SK-N-SH (cell line): ENCODE measurements around the gene ABCA8. TPM values are rescaled to one million over a fixed set of nuclear protein-coding genes. Genes with fewer than 3 reads are reported as not detected.

ENCODE experiments used
- CTCF ChIA-PET: fragments of 300-600, 350-600 bp; formaldehyde crosslinking; extraction: SDS; loops from one replicate; lab custom pipeline; 2021; lab: Yijun Ruan, JAX
- POLR2A ChIA-PET: fragments of 350-600 bp; sonication (Branson Sonifier 250); formaldehyde crosslinking; extraction: SDS; loops from one replicate; lab custom pipeline; 2020; ENCODE audit warnings: antibody characterized with exemption, inconsistent platforms; lab: Yijun Ruan, JAX
- DNase-seq: peaks from one replicate; pipeline ENCODE4 v3.0.0; 2012
- H2AFZ ChIP-seq: fragments of 200-600 bp; sonication (generic); 2 replicates; pipeline ENCODE4 v1.8.1; 2016; ENCODE audit warnings: antibody characterized with exemption, mild to moderate bottlenecking, low read depth
- H3F3A ChIP-seq: fragments of 200-600 bp; sonication (generic); replicated peaks from 2 replicates; pipeline ENCODE3; 2016; ENCODE audit warnings: antibody characterized with exemption, mild to moderate bottlenecking; ENCODE audit not compliant: insufficient read depth
- H3K27ac ChIP-seq, 2 experiments: fragments of 200-500 bp in 1 of 2; fragments of 200-600 bp in 1 of 2; sonication (Bioruptor generic) in 1 of 2; sonication (generic), shearing (Covaris generic) in 1 of 2; 2 replicates each; pipeline versions ENCODE4 v1.5.1 to v1.6.1; 2014 to 2016; ENCODE audit warnings: low read depth in 2 of 2, inconsistent platforms in 1 of 2, low read length in 1 of 2, mild to moderate bottlenecking in 1 of 2, mixed read lengths in 1 of 2
- H3K27me3 ChIP-seq: fragments of 200-600 bp; sonication (generic), shearing (Covaris generic); 2 replicates; pipeline ENCODE4 v1.6.1; 2016; ENCODE audit warnings: mixed run types; ENCODE audit not compliant: insufficient read depth
- H3K36me3 ChIP-seq, 2 experiments: fragments of 200-500 bp in 1 of 2; fragments of 200-600 bp in 1 of 2; sonication (Bioruptor generic) in 1 of 2; sonication (generic) in 1 of 2; replicated peaks in 1 of 2; 2 replicates each; pipeline versions ENCODE3 to v1.5.1; 2014 to 2016; ENCODE audit warnings: low read length in 1 of 2, mild to moderate bottlenecking in 1 of 2; ENCODE audit not compliant: insufficient read depth in 2 of 2, control insufficient read depth in 1 of 2
- H3K4me1 ChIP-seq, 2 experiments: fragments of 200-500 bp in 1 of 2; fragments of 200-600 bp in 1 of 2; sonication (Bioruptor generic) in 1 of 2; sonication (generic), shearing (Covaris generic) in 1 of 2; 2 replicates each; pipeline versions ENCODE4 v1.5.1 to v1.6.1; 2014 to 2016; ENCODE audit warnings: low read depth in 1 of 2, low read length in 1 of 2, mixed run types in 1 of 2; ENCODE audit not compliant: insufficient read depth in 2 of 2, control insufficient read depth in 1 of 2
- H3K4me2 ChIP-seq: fragments of 200-600 bp; sonication (generic), shearing (Covaris generic); 2 replicates; pipeline ENCODE4 v1.6.1; 2017; ENCODE audit warnings: mixed run types
- H3K4me3 ChIP-seq, 2 experiments: fragments of 200-500 bp in 1 of 2; fragments of 200-600 bp in 1 of 2; sonication (Bioruptor generic) in 1 of 2; sonication (generic), shearing (Covaris generic) in 1 of 2; 2 replicates each; pipeline versions ENCODE4 v1.5.1 to v1.8.1; 2014 to 2016; ENCODE audit warnings: low read depth in 2 of 2, inconsistent platforms in 1 of 2, low read length in 1 of 2, mild to moderate bottlenecking in 1 of 2, mixed read lengths in 1 of 2, moderate library complexity in 1 of 2
- H3K79me2 ChIP-seq: fragments of 200-600 bp; sonication (generic); 2 replicates; pipeline ENCODE4 v1.8.1; 2017; ENCODE audit warnings: mild to moderate bottlenecking; ENCODE audit not compliant: insufficient read depth
- H3K9ac ChIP-seq: fragments of 200-600 bp; sonication (generic); 2 replicates; pipeline ENCODE4 v1.6.1; 2017; ENCODE audit warnings: mixed run types
- H3K9me2 ChIP-seq: fragments of 200-600 bp; sonication (generic); 2 replicates; pipeline ENCODE4 v1.6.1; 2017; ENCODE audit warnings: mixed run types
- H3K9me3 ChIP-seq: fragments of 200-600 bp; sonication (generic); 2 replicates; pipeline ENCODE4 v1.6.1; 2017; ENCODE audit warnings: mixed run types, mild to moderate bottlenecking, moderate library complexity
- H4K20me1 ChIP-seq: fragments of 200-600 bp; sonication (generic); 2 replicates; pipeline ENCODE4 v1.6.1; 2017; ENCODE audit warnings: mild to moderate bottlenecking, mixed run types; ENCODE audit not compliant: insufficient read depth
- CHD2 ChIP-seq: fragments of 150-350 bp; IDR thresholded peaks from 2 replicates; pipeline ENCODE4 v1.6.1; 2018; ENCODE audit warnings: low read length; ENCODE audit not compliant: partially characterized antibody
- ELF1 ChIP-seq: IDR thresholded peaks from 2 replicates; pipeline ENCODE4 v1.4.0; 2012
- EP300 ChIP-seq, 2 experiments: IDR thresholded peaks; 2 replicates each; pipeline versions ENCODE4 v1.4.0 to v1.6.1; 2012; ENCODE audit warnings: borderline replicate concordance in 1 of 2, low read depth in 1 of 2, low read length in 1 of 2
- EZH2phosphoT487 ChIP-seq: fragments of 200-600 bp; sonication (generic); IDR thresholded peaks from 2 replicates; pipeline ENCODE4 v1.6.1; 2017; ENCODE audit warnings: low read depth, mixed run types, mild to moderate bottlenecking, antibody characterized with exemption, moderate library complexity, borderline replicate concordance
- FOXM1 ChIP-seq: IDR thresholded peaks from 2 replicates; pipeline ENCODE4 v1.4.0; 2012; ENCODE audit warnings: low read depth, mild to moderate bottlenecking
- GABPA ChIP-seq: IDR thresholded peaks from 2 replicates; pipeline ENCODE4 v1.4.0; 2012; ENCODE audit warnings: low read depth, mild to moderate bottlenecking
- IRF3 ChIP-seq: fragments of 150-350 bp; IDR thresholded peaks from 2 replicates; pipeline ENCODE4 v1.6.1; 2016; ENCODE audit warnings: mild to moderate bottlenecking, low read depth, low read length
- JUND ChIP-seq: IDR thresholded peaks from 2 replicates; pipeline ENCODE4 v1.4.0; 2012
- MEF2A ChIP-seq: IDR thresholded peaks from 2 replicates; pipeline ENCODE4 v1.4.0; 2012; ENCODE audit warnings: low read depth, borderline replicate concordance
- NFIC ChIP-seq: IDR thresholded peaks from 2 replicates; pipeline ENCODE4 v1.4.0; 2012; ENCODE audit warnings: borderline replicate concordance
- NRF1 ChIP-seq: IDR thresholded peaks from 2 replicates; pipeline ENCODE4 v1.6.1; 2012; ENCODE audit warnings: low read depth, mild to moderate bottlenecking, low read length
- POLR2AphosphoS5 ChIP-seq: IDR thresholded peaks from 2 replicates; pipeline ENCODE4 v1.6.1; 2012; ENCODE audit warnings: low read depth, low read length
- RAD21 ChIP-seq: IDR thresholded peaks from 2 replicates; pipeline ENCODE4 v1.6.1; 2012; ENCODE audit warnings: mild to moderate bottlenecking, low read length
- RCOR1 ChIP-seq: fragments of 150-350 bp; IDR thresholded peaks from 2 replicates; pipeline ENCODE4 v1.6.1; 2017; ENCODE audit warnings: antibody characterized with exemption, low read length
- REST ChIP-seq: IDR thresholded peaks from 2 replicates; pipeline ENCODE4 v1.6.1; 2012; ENCODE audit warnings: mild to moderate bottlenecking, low read depth, low read length, moderate library complexity
- RXRA ChIP-seq: IDR thresholded peaks from 2 replicates; pipeline ENCODE4 v1.4.0; 2012; ENCODE audit warnings: low read depth, mild to moderate bottlenecking, borderline replicate concordance
- TEAD4 ChIP-seq: IDR thresholded peaks from 2 replicates; pipeline ENCODE4 v1.4.0; 2012; ENCODE audit warnings: mild to moderate bottlenecking, borderline replicate concordance; ENCODE audit not compliant: insufficient read depth
- USF2 ChIP-seq: fragments of 150-350 bp; IDR thresholded peaks from 2 replicates; pipeline ENCODE4 v1.6.1; 2017; ENCODE audit warnings: antibody characterized with exemption, low read length, low read depth, borderline replicate concordance
- WGBS: methylation state at CpG from one replicate; pipeline ENCODE4 v1.1.6; 2017; ENCODE audit warnings: low lambda C conversion rate; 5-methylcytosine and 5-hydroxymethylcytosine counted together
- polyA plus RNA-seq, 3 experiments: library from polyadenylated mRNA; depleted of rRNA; stranded (reverse); fragments of >200 nt; gene quantifications; 2 replicates each; pipeline ENCODE4 v1.2.3, GENCODE V29; 2012

Gene ABCA8
- polyA plus RNA-seq, 1 of the 3 experiments (the other 2 are of a cell fraction): 2.3 TPM

- CTCF ChIA-PET: no interaction called here
These were observed 122.9 kb downstream of the ABCA8 start for GRCh38 chr17:68832109-68832802.

GRCh38 chr17:68831170-68831569 lies 124.0 kb downstream of the ABCA8 start:
- H4K20me1 ChIP-seq: no peaks in the 10 kb centered on the region
- peaks cover 0 to 11% of the 10 kb centered on the region in 2 experiments; a peak in 1 of 4 replicates for H3K4me1 ChIP-seq
- no peak for TF ChIP-seq GABPA
- TF ChIP-seq CHD2: no peak
- TF ChIP-seq FOXM1: no peak
- no peak for TF ChIP-seq RAD21
- TF ChIP-seq TEAD4: no peak
- no peak for TF ChIP-seq USF2
- TF ChIP-seq EZH2phosphoT487: no peak
- no peak for TF ChIP-seq RCOR1
- no peak for TF ChIP-seq ELF1
- no peak for TF ChIP-seq EP300 (IDR thresholded peaks at IDR 0.05; ENCODE audit: borderline replicate concordance in 1 of 2, low read depth in 1 of 2, low read length in 1 of 2)
- no peak for TF ChIP-seq JUND
- no peak for TF ChIP-seq IRF3
- TF ChIP-seq RXRA: no peak
- no peak for TF ChIP-seq NFIC
- TF ChIP-seq REST: no peak
- TF ChIP-seq POLR2AphosphoS5: no peak
- no peak for TF ChIP-seq NRF1
- no peak for TF ChIP-seq MEF2A
- TF ChIP-seq, all 33 proteins: peak for 0
- POLR2A ChIA-PET: no interaction called here
- no peak overlapping the region for H3K9ac ChIP-seq
- H3K27me3 ChIP-seq: no peaks in the 10 kb centered on the region
- no peak for DNase-seq
- no peaks in the 10 kb centered on the region for H3K9me2 ChIP-seq
- H3F3A ChIP-seq: no peaks in the 10 kb centered on the region
- H3K4me2 ChIP-seq: no peak overlapping the region
- H2AFZ ChIP-seq: no peak overlapping the region
- no peaks in the 10 kb centered on the region for H3K36me3 ChIP-seq
- 24% methylated on average over 7 of the region's 7 CpGs for WGBS
- H3K27ac ChIP-seq: no peak overlapping the region
- H3K79me2 ChIP-seq: no peaks in the 10 kb centered on the region
- no peaks in the 10 kb centered on the region for H3K9me3 ChIP-seq
- H3K4me3 ChIP-seq: no peak overlapping the region
- CTCF ChIA-PET: no interaction called here

More at GRCh38 chr17:68832109-68832802, 122.9 kb downstream of the ABCA8 start:
- Histone ChIP-seq H2AFZ (no peak overlapping the region), H4K20me1 (no peaks in the 10 kb centered on the region), H3K4me2 (no peak overlapping the region), H3K9ac (no peak overlapping the region), H3K79me2 (no peaks in the 10 kb centered on the region), H3F3A (no peaks in the 10 kb centered on the region), H3K27me3 (no peaks in the 10 kb centered on the region), H3K4me3 (no peak overlapping the region), H3K9me3 (no peaks in the 10 kb centered on the region), H3K4me1 (peaks cover 0 to 11% of the 10 kb centered on the region in 2 experiments; a peak in 1 of 4 replicates), H3K27ac (no peak overlapping the region), H3K9me2 (no peaks in the 10 kb centered on the region), H3K36me3 (no peaks in the 10 kb centered on the region)
- no peak for TF ChIP-seq RCOR1
- POLR2A ChIA-PET: no interaction called here
- no peak for DNase-seq
- WGBS: 15% methylated on average over 2 of the region's 2 CpGs
